ENCODE measurements around the gene PLA2G4C.

The PLA2G4C gene

GRCh38 chr19:48111280-48111679, 663 bp upstream of the PLA2G4C start:
- TF ChIP-seq CTCF (IDR thresholded peaks at IDR 0.05; ENCODE audit: insufficient read depth, low read length, poor library complexity, severe bottlenecking), result no peak
- no peak overlapping the region for H3K4me3 ChIP-seq (replicated peaks; ENCODE audit: low read depth, low read length)
- H3K27me3 ChIP-seq (replicated peaks; ENCODE audit: control insufficient read depth, insufficient read depth, low read length), result no peaks in the 10 kb centered on the region
- DNase-seq (ENCODE audit: extremely low read depth, insufficient read length), result no peak
- H3K36me3 ChIP-seq (ENCODE audit: control insufficient read depth, insufficient read depth, low read length), result peaks cover 4% of the 10 kb centered on the region

- Histone ChIP-seq H3K4me3 (replicated peaks; ENCODE audit: low read depth, low read length) (no peak overlapping the region), H3K27me3 (replicated peaks; ENCODE audit: control insufficient read depth, insufficient read depth, low read length) (no peaks in the 10 kb centered on the region), H3K36me3 (ENCODE audit: control insufficient read depth, insufficient read depth, low read length) (no peaks in the 10 kb centered on the region; the same call in 1 of the 2 replicates)
- no peak for DNase-seq (ENCODE audit: extremely low read depth, insufficient read length)
- TF ChIP-seq CTCF (IDR thresholded peaks at IDR 0.05; ENCODE audit: insufficient read depth, low read length, poor library complexity, severe bottlenecking), result no peak
These were observed 1.4 kb downstream of the PLA2G4C start for GRCh38 chr19:48108997-48109782.

GRCh38 chr19:48103922-48104321, 6.7 kb downstream of the PLA2G4C start:
- Histone ChIP-seq H3K27me3 (replicated peaks; ENCODE audit: control insufficient read depth, insufficient read depth, low read length) (no peaks in the 10 kb centered on the region), H3K36me3 (ENCODE audit: control insufficient read depth, insufficient read depth, low read length) (no peaks in the 10 kb centered on the region), H3K4me3 (replicated peaks; ENCODE audit: low read depth, low read length) (no peak overlapping the region)
- DNase-seq (ENCODE audit: extremely low read depth, insufficient read length), result no peak
- TF ChIP-seq CTCF (IDR thresholded peaks at IDR 0.05; ENCODE audit: insufficient read depth, low read length, poor library complexity, severe bottlenecking), result no peak

- H3K36me3 ChIP-seq (ENCODE audit: control insufficient read depth, insufficient read depth, low read length), result no peaks in the 10 kb centered on the region
- TF ChIP-seq CTCF (IDR thresholded peaks at IDR 0.05; ENCODE audit: insufficient read depth, low read length, poor library complexity, severe bottlenecking), result peak; percentile 62
- no peak overlapping the region for H3K4me3 ChIP-seq (replicated peaks; ENCODE audit: low read depth, low read length)
- H3K27me3 ChIP-seq (replicated peaks; ENCODE audit: control insufficient read depth, insufficient read depth, low read length), result no peaks in the 10 kb centered on the region
- no peak for DNase-seq (ENCODE audit: extremely low read depth, insufficient read length)
These were observed 7.5 kb downstream of the PLA2G4C start for GRCh38 chr19:48102870-48103751.

- Histone ChIP-seq H3K27me3 (replicated peaks; ENCODE audit: control insufficient read depth, insufficient read depth, low read length) (no peaks in the 10 kb centered on the region), H3K4me3 (replicated peaks; ENCODE audit: low read depth, low read length) (no peak overlapping the region), H3K36me3 (ENCODE audit: control insufficient read depth, insufficient read depth, low read length) (no peaks in the 10 kb centered on the region; the same call in 1 of the 2 replicates)
- DNase-seq (ENCODE audit: extremely low read depth, insufficient read length), result no peak
- TF ChIP-seq CTCF (IDR thresholded peaks at IDR 0.05; ENCODE audit: insufficient read depth, low read length, poor library complexity, severe bottlenecking), result no peak
These were observed 14.9 kb downstream of the PLA2G4C start for GRCh38 chr19:48095612-48096175.
